Colonic mucosa (tissue), 4 donors: ENCODE data around the gene PRSS3. TPM values are rescaled to one million over a fixed set of nuclear protein-coding genes. Genes with fewer than 3 reads are reported as not detected.
A peak's percentile ranks its signal among the peaks of the same experiment; 100 is the strongest.

Source experiments
- DNase-seq: peaks from one replicate; pipeline ENCODE4 v3.0.0-alpha.2; 2020
- H3K27ac ChIP-seq: fragments of 200-600 bp; one replicate; pipeline ENCODE4 v1.8.0; 2021
- H3K27me3 ChIP-seq: fragments of 200-600 bp; one replicate; pipeline ENCODE4 v1.8.0; 2021
- H3K36me3 ChIP-seq: fragments of 200-600 bp; one replicate; pipeline ENCODE4 v1.8.0; 2021
- H3K4me1 ChIP-seq: fragments of 200-600 bp; one replicate; pipeline ENCODE4 v1.8.0; 2021; ENCODE audit warnings: mild to moderate bottlenecking
- H3K4me3 ChIP-seq: fragments of 200-600 bp; one replicate; pipeline ENCODE4 v1.8.0; 2021
- H3K9ac ChIP-seq, 2 donors: one replicate each; pipeline ENCODE4 v1.7.0; 2013; ENCODE audit warnings: control low read depth in 2 of 2, low read depth in 2 of 2, low read length in 2 of 2
- H3K9me3 ChIP-seq: fragments of 200-600 bp; one replicate; pipeline ENCODE4 v1.8.0; 2021
- intact Hi-C: fragments of 100-400 bp; cut with DNase I; formaldehyde crosslinking; loops from one replicate; pipeline ENCODE4 v1.14.1; 2022
- total RNA-seq, 2 donors: library from RNA; stranded (reverse); fragmentation: NEBNext Ultra II Directional in 1 of 2; extraction: Animal tissue kit (Norgen Biotek cat#: 25700) in 1 of 2; gene quantifications; one replicate each; pipeline ENCODE4 v1.2.1, GENCODE V29; 2021
- TF ChIP-seq, protein P1 (sequence below): fragments of 200-600 bp; IDR thresholded peaks from one replicate; pipeline ENCODE4 v1.8.0; 2022; ENCODE audit warnings: antibody characterized with exemption, mild to moderate bottlenecking
- donor health status: healthy.
- donor health status: DM: no; HTN: no; CAD: no.
- donor health status: DM: no; HTN: no; CAD: no.

Gene PRSS3
- total RNA-seq, 2 donors from 2014 or later = 148 to 191 TPM

DNA sequence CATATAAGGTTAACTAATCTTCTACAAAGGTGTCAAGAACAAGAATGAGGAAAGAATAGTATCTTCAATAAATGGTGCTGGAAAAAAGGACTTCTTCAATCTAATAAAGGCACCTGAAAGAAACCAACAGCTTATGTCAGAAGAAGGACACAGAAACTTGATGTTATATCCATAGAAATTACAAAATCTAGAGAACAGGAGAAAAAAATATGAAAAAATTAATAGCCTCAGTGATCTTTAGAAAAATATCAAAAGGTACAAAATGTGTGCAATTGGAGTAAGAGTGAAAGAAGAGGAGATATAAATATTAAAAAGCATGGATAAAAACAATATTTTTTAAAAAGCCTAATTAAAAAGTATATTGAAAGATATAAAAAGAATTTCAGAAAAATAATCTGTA, 18.8 kb upstream of the PRSS3 start:
- no peak for DNase-seq
- no peak overlapping the region for H3K27ac ChIP-seq
- no peaks in the 10 kb centered on the region for H3K36me3 ChIP-seq
- H3K27me3 ChIP-seq = no peaks in the 10 kb centered on the region
- H3K4me1 ChIP-seq = peaks cover 4% of the 10 kb centered on the region
- intact Hi-C loops = loop anchor here (5.0 kb wide), 1 partner anchor 39 kb away; no protein-coding TSS in a partner anchor
- TF ChIP-seq, protein P1, sequence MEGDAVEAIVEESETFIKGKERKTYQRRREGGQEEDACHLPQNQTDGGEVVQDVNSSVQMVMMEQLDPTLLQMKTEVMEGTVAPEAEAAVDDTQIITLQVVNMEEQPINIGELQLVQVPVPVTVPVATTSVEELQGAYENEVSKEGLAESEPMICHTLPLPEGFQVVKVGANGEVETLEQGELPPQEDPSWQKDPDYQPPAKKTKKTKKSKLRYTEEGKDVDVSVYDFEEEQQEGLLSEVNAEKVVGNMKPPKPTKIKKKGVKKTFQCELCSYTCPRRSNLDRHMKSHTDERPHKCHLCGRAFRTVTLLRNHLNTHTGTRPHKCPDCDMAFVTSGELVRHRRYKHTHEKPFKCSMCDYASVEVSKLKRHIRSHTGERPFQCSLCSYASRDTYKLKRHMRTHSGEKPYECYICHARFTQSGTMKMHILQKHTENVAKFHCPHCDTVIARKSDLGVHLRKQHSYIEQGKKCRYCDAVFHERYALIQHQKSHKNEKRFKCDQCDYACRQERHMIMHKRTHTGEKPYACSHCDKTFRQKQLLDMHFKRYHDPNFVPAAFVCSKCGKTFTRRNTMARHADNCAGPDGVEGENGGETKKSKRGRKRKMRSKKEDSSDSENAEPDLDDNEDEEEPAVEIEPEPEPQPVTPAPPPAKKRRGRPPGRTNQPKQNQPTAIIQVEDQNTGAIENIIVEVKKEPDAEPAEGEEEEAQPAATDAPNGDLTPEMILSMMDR = no peak
- H3K4me3 ChIP-seq = no peak overlapping the region
- H3K9me3 ChIP-seq = no peaks in the 10 kb centered on the region
- no peak overlapping the region for H3K9ac ChIP-seq

GRCh38 chr9:33778700-33779351, 16.5 kb upstream of the PRSS3 start:
- H3K4me1 ChIP-seq = peaks cover 4% of the 10 kb centered on the region
- no peaks in the 10 kb centered on the region for H3K27me3 ChIP-seq
- no peak overlapping the region for H3K4me3 ChIP-seq
- no peak overlapping the region for H3K9ac ChIP-seq
- DNase-seq = peak; percentile 70
- intact Hi-C loops = loop anchor here (5.0 kb wide), 1 partner anchor 42 kb away; no protein-coding TSS in a partner anchor
- H3K9me3 ChIP-seq = no peaks in the 10 kb centered on the region
- no peaks in the 10 kb centered on the region for H3K36me3 ChIP-seq
- TF ChIP-seq, protein P1 = peak; percentile 62
- H3K27ac ChIP-seq = no peak overlapping the region

GRCh38 chr9:33780276-33780675, 15.1 kb upstream of the PRSS3 start:
- H3K4me3 ChIP-seq = no peak overlapping the region
- H3K9ac ChIP-seq = no peak overlapping the region
- no peaks in the 10 kb centered on the region for H3K36me3 ChIP-seq
- intact Hi-C loops = no loop called here
- H3K4me1 ChIP-seq = no peaks in the 10 kb centered on the region
- no peak overlapping the region for H3K27ac ChIP-seq
- DNase-seq = no peak
- H3K9me3 ChIP-seq = no peaks in the 10 kb centered on the region
- no peaks in the 10 kb centered on the region for H3K27me3 ChIP-seq
- TF ChIP-seq, protein P1 = no peak

DNA sequence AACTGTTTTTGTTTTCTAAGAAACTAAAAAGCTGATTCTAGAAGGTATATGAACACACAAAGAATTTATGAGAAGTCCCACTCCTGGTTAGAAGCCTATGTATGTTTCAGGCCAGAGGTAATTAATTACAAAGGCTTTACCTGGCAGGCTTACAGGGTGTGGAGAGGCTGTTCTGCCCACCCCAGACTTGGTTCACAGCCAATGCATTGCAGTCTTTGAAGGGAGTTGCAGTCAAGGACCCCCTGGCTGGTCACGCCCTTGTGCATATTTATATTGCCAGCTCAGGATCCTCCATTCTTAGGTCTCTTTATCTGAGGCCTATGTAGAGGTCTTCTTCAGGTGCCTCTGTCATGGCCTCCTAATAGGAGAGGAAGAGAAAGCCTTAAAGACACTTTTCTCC, 13.6 kb upstream of the PRSS3 start:
- no peak for DNase-seq
- H3K27me3 ChIP-seq = no peaks in the 10 kb centered on the region
- H3K4me3 ChIP-seq = no peak overlapping the region
- TF ChIP-seq, protein P1 = no peak
- no peak overlapping the region for H3K9ac ChIP-seq
- H3K4me1 ChIP-seq = no peaks in the 10 kb centered on the region
- no peak overlapping the region for H3K27ac ChIP-seq
- H3K36me3 ChIP-seq = no peaks in the 10 kb centered on the region
- intact Hi-C loops = no loop called here
- no peaks in the 10 kb centered on the region for H3K9me3 ChIP-seq

DNA sequence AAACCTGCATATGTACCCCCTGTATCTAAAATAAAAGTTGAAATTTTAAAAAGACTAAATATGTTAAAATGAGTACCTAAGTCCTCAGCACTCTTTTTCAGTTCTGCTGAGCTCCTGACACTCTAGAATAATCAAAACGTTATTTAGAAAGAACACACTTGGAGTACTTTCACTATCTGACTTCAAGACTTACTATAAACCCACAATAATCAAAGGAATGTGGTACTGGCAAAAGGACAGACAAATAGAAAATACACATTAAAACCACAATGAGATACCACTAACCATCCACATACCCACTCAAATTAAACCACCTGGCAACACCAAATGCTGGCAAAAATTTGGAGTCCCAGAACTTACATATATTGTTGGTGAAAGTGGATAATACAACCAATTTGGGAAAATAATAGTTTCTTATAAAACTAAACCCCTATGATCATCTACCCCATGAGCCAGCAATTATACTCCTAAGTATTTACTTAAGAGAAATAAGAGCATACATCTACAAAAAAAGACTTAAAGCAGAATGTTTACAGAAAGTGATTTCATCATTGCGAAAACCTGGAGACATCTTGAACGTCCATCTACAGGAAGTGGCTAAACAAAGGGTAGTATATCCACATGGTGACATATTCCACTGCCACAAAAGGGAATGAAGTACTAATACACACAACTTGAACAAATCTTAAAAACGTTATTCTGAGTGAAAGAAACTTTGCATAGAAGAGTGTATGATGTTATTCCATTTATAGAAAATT, 12.8 kb upstream of the PRSS3 start:
- no peaks in the 10 kb centered on the region for H3K9me3 ChIP-seq
- H3K36me3 ChIP-seq = no peaks in the 10 kb centered on the region
- H3K9ac ChIP-seq = no peak overlapping the region
- no peaks in the 10 kb centered on the region for H3K4me1 ChIP-seq
- no peaks in the 10 kb centered on the region for H3K27me3 ChIP-seq
- H3K4me3 ChIP-seq = no peak overlapping the region
- intact Hi-C loops = no loop called here
- DNase-seq = no peak
- H3K27ac ChIP-seq = no peak overlapping the region
- TF ChIP-seq, protein P1 = no peak
